CD4-positive, alpha-beta T cell treated with Interleukin-4 for 1 hour (primary cell): ENCODE data around the gene RBP2.

Experiments used
- DNase-seq, 2 donors: peaks; one replicate each; pipeline ENCODE4 v3.0.0-alpha.2; 2020 to 2022

RBP2 gene

DNA sequence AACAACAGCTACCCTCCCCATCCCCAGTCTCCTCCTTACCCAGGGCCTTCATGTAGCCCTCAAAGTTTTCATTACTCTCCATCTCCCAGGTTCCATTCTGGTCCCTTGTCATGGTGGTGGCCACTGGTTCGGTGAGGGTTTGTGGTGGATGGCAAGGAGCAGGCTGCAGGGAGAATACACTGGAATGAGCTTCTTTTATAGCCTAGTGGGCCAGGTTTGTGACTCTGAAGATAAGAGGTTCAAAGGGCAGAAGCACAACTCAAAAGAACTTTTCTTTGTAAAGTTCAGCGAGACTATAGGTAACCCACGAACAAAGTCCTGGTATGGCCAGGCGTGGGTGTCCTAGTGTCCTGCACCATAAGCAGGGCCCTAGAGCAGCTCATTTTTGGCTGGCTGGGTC is at the start of gene RBP2:
Gene RBP2 (minus strand): TSS at position 169 of the 400 bp plus-strand sequence. CDS start 57 bp downstream, at position 112.
- no peak for DNase-seq

DNA sequence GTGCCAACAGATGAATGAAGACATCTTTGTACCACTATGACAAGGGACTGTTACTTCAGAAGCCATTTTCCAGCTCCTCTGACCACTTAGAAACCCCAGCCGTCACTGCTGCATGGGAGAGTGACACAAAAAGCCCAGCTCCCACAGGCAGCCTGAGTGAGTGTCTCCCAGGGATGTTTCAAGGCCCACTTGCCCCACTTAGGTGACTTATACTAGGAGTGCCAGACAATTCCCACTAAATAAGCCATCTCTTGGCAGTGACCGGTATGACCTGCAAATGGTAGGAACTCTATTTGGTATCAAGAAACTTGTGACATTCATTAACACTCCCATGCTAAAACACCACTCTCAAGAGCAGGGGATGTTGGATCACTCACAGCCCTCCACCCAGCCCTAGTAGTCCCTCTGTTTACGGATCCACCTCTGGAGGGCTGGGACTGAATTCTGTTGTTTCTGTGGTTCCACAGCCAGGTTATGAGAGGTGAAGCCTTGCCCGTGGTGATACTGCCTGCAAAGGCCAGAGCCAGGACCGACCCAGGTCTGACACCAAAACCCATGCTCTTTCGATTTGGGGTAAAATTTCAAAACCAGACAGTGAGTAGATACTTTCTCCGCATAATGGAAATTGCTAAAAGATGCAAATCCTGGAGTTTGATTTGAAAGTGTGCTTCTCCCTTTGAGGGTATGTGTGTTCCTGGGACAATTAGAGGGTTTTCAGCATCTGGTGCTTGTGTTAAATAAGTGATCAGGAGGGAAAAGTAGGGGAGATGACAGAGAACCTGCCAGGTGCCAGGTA is 48.7 kb upstream of the RBP2 start:
- no peak for DNase-seq

DNA sequence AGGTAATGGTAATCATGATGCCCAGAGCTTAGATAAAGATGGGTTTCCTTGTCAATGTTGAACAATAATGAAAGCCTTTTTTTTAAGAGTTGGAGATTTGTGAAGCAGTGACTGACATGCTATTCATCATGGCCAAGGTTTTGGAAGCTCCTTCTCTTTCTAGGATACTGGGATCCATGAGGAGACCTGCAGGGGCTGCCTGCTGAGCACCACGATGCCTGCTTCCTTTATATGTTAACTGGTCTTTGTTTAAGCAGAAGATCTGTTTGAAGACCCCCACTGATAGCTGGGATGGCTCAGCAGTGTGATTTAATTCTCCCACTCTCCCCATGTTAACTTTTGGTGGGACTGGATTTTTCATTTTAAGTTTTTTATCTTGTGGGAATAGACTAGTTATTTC is 47.4 kb upstream of the RBP2 start:
- DNase-seq, result no peak

DNA sequence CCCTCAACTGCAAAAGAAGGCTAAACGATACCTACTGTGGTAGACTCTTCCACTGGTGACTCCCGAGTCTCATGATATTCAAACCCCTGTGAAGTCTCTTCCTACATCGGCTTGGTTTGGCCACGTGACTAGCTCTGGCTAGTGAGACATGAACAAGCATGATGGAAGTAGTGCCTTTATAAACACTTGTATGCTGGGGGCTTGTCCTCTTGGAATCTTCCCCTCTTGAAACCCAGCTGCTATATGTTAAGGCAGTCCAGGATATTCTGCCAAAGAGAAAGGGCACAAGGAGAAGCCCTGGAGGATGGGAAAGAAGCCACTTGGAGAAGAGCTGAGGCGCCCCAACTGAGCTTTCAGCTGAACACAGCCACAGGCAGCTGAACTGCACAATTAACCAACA is 46.9 kb upstream of the RBP2 start:
- no peak for DNase-seq

DNA sequence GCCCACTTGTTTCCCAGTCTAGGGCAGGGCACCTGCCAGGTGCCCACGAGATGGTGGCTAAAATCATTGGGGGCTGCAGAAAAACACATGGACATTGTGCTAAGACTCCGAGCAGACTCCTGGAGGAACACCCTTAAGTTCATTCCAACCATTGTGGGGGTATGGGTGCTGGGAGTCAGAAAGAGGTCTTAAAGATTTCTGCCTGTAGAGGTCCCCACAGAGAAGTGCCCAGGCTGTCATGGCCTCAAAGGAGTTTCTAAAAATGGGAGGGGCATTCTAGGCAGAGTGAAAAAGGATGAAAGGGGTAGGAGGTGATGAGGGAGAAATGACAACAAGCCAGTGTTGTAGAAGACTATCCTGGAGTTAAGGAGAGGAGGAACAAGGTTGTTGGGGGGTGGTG is 46.1 kb upstream of the RBP2 start:
- DNase-seq, result no peak

DNA sequence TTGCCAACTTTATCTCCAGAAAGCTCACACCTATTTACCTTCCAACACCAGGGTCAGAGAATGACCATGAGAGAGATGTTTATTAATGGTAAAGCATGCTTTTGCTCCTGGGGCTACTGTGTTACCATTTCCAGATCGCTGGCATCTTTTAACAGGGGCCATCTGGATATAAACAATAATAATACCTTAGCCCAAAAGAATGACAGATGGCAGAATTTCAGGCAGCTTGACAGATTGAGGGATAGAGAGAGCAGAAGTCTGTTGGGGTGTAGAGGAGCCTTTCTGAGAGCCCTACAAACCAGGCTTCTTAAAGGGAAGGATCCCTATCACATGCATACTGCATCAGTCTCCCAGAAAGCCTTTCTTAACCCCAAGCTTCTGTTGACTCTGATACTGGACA is 45.5 kb upstream of the RBP2 start:
- no peak for DNase-seq

DNA sequence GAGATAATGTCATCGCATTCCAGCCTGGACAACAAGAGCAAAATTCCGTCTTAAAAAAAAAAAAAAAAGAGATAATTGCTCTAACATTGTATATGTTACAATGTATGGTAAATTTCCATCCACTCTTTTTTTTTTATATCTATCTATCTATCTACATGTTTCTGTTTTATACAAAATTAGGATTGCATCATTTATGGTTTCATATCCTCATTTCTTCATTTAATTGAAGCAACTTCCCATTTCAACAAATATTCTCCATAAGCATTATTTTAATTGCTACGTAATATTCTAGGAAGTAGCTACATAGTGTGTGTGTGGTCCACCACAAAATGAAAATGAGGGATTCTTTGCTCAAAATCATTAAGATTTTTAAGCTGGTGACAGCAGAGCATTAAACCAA is 44.8 kb upstream of the RBP2 start:
- no peak for DNase-seq

DNA sequence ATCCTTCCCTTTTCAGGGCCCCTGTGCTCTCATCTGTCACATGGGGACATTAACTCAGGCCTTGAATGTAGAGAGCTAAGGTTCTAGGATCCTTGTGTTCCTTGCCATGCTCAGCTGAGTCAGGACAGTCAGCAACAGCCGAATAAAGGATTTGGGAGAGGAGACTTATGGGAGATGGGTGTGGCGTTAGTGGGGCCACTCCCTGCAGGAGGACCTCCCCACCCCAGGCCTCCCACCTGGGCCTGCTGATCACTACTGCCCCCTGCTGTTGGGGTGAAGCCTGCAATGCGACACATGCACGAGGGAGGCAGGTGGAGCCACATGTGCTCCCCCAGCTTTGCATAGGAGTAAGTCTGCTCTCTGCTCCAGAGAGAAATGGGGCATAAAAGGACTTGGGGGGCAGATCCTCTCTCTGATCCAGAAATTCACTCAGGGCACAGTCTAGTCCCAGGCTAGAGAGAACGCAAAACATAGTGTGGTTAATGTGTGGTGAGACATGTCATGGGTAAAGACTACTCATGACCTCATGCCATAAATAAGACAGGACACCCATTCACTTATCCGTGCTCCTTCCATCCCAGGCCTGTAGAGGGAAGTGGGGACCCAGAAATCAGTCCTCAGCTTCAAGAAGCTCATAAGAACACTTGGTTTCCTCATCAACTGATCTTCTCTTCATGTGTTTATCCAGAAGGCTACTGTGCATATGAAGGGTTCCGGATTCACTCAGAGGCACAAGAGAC is 43.9 kb upstream of the RBP2 start:
- no peak for DNase-seq

DNA sequence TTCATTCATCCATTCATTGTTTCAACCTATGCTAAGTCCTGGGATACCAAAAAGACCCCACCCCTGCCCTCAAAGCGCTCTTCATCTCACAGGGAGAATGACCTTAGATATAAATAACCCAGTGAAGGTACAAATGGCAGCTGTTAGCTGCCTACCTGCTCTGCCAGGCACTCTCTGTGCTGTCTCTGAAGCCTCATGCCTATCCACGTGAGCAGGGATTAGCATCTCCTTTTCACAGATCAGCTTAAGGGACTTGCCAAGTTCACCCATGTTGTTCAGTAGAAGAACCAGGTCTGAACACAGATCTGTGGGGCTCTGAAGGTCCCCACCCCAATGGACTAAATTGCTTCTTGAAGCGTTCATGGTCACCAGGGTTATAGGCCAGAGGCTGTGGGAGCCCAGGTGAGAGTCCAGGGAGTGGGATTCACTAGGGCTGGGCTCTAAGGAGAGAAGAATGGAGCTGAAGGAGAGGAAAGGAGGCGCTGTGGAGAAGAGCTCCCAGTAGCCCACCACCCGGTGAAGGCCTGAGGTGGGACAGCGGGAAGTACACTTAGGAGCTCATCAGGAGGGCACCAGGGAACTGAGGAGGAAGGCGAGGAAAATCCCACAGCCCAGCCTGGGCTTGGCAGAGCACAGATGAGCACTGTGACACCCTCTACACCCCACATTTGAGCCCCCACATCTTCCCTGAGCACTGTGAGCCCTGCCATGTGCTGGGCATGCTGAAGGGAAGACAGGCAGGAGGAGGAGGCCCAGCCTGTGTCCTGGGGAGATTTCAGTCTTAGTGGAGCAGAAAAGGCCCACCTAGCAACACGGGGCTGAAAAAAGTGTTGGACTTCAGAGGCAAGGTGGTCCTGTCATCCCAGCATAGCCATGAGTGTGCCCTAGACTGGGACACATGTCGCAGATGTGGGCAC is 42.9 kb upstream of the RBP2 start:
- no peak for DNase-seq

DNA sequence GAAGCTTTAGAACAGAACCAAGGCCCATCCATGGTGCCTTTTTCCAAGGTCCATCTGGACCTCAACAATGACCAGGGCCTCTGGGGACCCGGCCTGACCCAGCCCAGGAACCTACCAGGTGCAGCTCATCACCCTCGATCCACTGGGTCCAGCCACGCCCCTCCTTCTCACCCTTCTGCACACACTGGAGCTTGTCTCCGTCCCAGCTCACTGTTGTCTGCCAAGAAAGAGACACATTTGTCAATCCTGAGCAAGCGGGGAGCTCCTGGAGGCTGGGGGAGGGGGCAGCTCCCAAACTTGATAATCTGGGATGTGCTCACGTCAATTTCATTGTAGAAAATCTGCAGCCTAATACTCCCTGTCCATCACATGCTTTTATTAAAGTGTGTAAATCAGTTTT is 42.0 kb upstream of the RBP2 start:
- DNase-seq, result no peak

DNA sequence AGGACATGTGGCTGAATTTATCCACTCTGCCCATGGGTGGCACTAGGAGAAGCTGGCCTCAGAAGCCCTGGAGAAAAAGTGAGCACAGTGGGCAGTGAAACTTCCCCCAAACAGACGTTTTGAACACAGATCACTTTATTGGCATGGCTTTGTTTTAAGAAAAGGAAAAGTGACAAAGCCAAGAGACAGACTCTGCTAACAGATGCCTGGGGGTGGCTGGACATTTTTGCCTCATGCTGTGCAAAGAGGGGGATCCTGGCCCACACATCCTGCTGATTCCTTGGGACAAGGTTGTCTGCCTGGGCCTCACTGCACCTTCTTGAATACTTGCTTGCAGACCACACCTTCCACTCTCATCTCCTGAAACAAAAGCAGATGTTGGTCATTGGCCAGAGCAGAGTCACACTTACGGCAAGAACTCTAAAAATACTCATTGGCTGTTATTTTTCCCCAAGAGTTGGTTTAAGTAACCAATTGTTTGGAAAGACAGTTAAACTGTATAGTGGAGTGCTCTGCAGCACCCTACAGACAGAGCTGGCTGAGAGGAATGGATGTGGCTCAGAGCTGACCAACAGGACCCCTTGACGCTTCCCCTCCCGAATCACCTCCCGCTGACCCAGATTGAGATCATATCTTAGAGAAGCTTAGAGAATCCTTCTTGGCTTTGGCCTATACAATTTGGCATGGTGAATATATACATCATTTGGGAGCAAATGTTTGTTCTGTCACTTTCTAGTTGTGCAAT is 41.2 kb upstream of the RBP2 start:
- DNase-seq, result no peak

DNA sequence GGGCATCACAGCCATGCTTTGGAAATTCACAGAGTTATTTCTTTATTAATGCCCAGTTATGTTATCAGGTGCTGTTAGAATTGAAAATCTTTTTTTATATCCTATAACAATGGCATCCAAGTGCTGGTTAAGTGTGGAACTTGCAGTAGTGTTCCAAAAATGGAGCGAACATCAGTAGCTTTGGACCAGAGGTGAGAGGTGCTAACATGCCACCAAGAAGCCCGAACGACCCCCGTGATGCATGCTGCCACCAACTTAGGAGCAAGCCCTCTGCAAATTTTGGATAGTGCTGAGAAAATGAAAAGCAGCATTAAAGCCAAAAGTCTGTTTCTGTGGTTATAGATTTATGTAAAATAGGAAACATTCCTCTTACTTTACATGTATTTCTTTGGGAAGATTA is 38.4 kb upstream of the RBP2 start:
- no peak for DNase-seq

DNA sequence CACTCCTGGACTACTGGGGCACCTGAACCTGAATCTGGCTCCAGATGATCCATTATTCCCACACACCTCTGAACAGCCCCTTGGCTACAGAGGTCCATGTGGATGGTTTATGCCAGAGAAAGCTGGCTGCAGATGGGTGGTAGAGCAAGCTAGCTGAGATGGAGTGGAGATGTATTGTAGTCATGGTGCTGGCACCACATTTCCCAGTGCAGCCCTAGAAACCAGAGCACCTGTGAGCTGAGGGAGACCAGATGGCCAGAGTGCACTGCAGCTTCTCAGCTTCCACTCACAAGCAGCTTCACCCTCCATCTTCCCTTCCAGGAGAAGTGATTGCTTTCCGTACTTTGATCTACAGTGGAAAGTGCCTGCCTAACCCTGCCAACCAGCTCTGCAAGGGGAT is 33.3 kb upstream of the RBP2 start:
- no peak for DNase-seq

DNA sequence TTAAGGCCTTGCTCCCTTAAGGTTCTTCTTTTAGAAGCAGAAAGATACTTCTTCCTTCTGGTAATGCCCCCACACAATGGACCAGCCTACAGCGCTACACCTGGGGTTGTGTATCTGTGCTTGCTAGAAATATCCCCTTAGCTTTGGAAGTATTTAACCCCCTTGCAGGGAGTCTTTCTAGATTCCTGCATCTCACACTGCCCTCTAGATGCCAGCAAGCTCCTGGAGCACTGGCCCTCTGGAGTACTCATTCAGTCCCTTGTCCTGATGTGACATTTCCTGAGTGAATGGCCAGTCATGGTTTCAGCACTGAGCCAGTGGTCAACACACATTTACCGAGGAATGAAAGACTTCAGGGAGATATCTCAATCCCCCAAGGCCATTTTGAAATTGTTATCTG is 30.4 kb upstream of the RBP2 start:
- DNase-seq, result no peak

DNA sequence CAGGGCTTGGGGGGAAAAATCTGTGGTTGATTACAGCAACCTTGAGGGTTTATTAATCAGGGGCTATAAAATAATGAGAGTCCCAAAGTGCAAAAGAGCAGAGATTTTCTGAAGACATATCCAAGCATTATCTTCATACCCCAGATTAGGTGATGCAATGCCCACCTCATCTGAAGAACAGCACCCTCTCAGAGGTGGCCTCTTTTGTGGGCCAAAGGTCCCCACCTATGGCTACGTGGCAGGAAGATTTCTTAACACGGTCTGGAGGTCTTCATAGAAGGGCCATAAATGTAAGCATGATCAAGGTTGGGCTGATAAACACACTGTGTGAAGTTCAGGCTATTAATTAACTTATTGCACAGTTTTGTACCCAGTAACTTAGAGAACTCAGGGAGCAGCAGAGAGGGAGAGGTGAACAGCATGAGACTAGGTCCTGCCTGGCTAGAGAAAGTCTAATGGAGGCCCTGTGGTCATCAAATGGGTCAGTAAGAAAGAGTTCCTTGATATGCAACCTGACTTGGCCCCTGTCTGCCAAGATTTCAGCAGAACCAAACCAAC is 29.6 kb upstream of the RBP2 start:
- DNase-seq, result no peak

DNA sequence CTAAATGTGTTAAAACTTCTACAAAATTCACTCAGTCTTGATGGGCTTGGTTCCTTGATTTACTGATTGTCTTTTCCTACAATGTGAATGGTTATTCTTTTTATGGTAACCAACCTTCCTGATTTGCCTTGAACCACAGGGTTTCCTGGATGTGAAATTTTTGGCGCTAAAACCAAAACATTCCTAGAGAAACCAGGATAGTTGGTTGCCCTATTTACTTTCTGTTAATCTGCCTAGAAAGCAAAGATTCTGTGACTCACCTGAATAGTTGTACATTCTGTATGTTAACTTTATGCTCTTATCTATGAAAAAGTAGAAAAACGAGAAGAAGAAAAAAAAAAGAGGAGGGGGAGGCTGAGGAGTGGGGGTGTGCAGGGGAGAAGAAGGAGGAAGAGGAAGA is 23.2 kb upstream of the RBP2 start:
- no peak for DNase-seq

DNA sequence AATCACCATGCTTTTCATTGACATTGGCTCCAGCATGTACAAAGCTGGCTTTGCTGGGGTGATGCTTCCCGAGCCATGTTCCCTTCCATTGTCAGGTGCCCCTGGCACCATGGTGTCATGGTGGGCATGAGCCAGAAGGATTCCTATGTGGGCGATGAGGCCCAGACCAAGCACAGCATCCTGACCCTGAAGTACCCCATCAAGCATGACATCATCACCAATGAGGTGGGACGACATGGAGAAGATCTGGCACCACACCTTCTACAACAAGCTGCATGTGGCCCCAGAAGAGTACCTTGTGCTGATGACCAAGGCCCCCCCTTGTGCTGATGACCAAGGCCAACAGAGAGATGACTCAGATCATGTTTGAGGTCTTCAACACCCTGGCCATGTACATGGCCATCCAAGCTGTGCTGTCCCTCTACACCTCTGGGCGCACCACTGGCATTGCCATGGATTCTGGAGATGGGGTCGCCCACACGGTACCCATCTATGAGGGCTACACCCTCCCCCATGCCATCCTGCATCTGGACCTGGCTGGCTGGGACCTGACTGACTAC is 17.6 kb upstream of the RBP2 start:
- no peak for DNase-seq

DNA sequence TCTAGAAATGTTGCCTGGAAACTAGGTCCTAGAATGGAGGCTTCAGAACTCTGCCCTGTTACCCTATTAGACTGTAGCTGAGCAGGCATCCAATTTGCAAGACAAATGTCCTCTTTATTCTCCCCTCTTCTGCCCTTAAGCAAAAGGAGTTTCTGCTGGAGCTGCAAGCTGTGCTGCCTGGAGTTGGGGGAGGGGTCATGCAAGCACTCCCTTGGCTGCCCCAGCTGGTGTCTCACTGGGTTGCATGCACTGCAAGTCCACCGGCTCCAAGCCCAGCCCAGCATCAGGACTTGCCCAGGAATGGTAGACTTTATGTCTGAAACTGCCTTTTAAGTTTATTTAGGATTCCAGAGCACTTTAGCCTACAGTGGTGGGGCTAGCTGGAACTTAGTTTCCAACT is 15.7 kb upstream of the RBP2 start:
- no peak for DNase-seq

DNA sequence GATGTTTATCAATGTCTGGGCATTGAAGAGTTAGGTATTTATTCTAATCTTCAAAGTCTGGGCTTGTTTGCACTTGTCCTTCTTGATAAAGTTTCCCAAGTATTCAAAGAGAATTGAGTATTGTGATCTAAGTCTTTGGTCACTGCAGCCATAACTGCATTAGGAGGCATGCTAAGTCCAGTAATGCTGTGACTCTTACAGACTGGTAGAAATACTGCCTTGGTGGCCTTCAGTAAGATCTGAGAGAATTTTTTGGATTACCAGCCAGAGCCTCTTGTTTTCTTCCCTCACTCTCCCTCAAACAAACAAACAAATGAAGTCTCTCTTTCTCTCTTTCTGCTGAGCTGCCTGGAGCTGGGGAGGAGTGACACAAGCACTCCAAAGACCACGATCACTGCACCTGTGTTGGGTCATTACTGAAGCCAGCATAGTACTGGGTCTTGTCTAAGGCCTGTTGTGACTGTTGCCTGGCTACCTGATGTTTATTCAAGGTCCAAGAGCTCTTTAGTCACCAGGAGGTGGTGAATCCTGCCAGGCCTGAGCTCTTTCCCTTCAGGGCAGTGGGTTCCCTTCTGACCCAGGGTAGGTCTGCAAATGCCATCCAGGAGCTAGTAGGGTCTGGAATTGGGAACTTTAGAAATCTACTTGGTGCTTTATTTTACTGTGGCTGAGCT is 14.8 kb upstream of the RBP2 start:
- DNase-seq, result no peak

DNA sequence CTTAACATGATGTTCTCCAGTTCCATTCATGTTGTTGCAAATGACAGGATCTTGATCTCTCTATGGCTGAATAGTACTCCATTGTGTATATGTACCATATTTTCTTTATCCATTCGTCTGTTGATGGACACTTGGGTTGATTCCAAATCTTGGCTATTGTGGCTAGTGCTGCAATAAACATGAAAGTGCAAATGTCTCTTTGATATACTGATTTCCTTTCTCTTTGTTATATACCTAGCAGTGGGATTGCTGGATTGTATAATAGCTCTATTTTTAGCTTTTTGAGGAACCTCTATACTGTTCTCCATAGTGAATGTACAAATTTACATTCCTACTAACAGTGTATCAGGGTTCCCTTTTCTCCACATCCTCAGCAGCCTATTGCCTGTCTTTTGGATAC is 5.9 kb upstream of the RBP2 start:
- DNase-seq, result no peak

DNA sequence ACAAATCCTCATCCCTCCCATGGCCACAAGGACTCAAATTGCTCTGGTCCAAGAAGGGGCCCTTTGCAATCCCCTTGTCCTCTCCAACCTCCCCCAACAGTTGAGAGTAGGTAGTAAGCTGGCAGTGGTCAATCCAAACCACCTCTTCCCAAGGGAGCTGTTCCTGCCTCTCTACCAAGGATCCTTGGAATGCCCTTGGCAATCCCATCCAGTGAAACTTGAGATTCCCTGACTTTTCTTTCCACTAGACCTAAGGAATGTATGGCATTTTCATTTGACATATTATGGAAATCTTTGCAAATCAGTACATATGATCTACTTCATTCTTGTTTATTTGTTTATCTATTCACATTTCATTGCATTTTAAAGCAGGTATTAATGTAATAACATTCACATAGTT is 4.8 kb upstream of the RBP2 start:
- DNase-seq, result no peak

DNA sequence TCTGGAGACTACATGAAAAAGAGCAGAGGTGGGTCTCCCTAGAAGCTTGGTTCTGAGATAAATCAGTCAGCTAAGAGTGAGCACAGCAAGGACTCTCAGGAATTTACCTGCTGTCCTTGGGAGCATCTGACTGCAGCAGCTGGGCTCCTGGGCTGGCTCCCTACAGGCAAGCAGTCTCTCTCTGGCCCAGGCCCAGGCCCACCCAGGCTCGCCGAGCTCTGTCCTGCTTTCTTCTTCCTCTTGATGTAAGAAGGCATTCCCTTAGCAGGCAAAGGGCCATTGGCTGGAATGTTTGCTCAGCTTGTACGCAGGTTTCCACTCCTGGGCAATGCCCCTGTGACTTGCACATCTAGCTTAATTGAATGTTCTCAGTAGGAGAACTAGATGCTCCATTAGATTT is 4.3 kb upstream of the RBP2 start:
- no peak for DNase-seq
